ENCODE results near the gene ADAMTS8. TPM values are rescaled to one million over a fixed set of nuclear protein-coding genes. Genes with fewer than 3 reads are reported as not detected.

Gene ADAMTS8
- total and polyA plus RNA-seq, 4 donors = 0.02 to 0.08 (median 0.07) TPM; not detected in 1

GRCh38 chr11:130407978-130408377 is 20.4 kb downstream of the ADAMTS8 start:
- H3K4me1 ChIP-seq (ENCODE audit: control insufficient read depth in 4 of 4, insufficient read depth in 4 of 4, low read length in 3 of 4) = peaks cover 0 to 7% (median 2%) of the 10 kb centered on the region in 4 donors
- no peaks in the 10 kb centered on the region for H3K36me3 ChIP-seq (ENCODE audit: control insufficient read depth in 4 of 4, insufficient read depth in 3 of 4, low read depth in 1 of 4, low read length in 3 of 4)
- H3K9ac ChIP-seq (ENCODE audit: low read depth in 1 of 2, low read length in 2 of 2) = no peak overlapping the region
- no peak overlapping the region for H3K4me3 ChIP-seq (ENCODE audit: low read depth in 1 of 3, low read length in 3 of 3)
- no peak overlapping the region for H3K27ac ChIP-seq (ENCODE audit: low read depth in 1 of 2, low read length in 2 of 2)
- DNase-seq (ENCODE audit: low spot score) = no peak
- H3K27me3 ChIP-seq (ENCODE audit: control insufficient read depth in 4 of 4, insufficient read depth in 4 of 4, low read length in 3 of 4) = peaks cover 0 to 6% (median 0%) of the 10 kb centered on the region in 4 donors
- TF ChIP-seq NR2F2 (IDR thresholded peaks at IDR 0.05) = no peak
- TF ChIP-seq FOXA2 (IDR thresholded peaks at IDR 0.05) = no peak
- no peak for TF ChIP-seq SP1 (IDR thresholded peaks at IDR 0.05)
- TF ChIP-seq, protein P1, sequence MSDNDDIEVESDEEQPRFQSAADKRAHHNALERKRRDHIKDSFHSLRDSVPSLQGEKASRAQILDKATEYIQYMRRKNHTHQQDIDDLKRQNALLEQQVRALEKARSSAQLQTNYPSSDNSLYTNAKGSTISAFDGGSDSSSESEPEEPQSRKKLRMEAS (IDR thresholded peaks at IDR 0.05) = no peak
- TF ChIP-seq TAF1 (conservative IDR thresholded peaks at IDR 0.05) = no peak
- TF ChIP-seq HNF4A (conservative IDR thresholded peaks at IDR 0.05) = no peak
- TF ChIP-seq JUND (IDR thresholded peaks at IDR 0.05) = no peak
- TF ChIP-seq FOXA1 (IDR thresholded peaks at IDR 0.05) = no peak
- no peak for TF ChIP-seq EGR1 (IDR thresholded peaks at IDR 0.05; ENCODE audit: low read depth in 2 of 2)
- no peak for TF ChIP-seq YY1 (IDR thresholded peaks at IDR 0.05)
- TF ChIP-seq, protein P2, sequence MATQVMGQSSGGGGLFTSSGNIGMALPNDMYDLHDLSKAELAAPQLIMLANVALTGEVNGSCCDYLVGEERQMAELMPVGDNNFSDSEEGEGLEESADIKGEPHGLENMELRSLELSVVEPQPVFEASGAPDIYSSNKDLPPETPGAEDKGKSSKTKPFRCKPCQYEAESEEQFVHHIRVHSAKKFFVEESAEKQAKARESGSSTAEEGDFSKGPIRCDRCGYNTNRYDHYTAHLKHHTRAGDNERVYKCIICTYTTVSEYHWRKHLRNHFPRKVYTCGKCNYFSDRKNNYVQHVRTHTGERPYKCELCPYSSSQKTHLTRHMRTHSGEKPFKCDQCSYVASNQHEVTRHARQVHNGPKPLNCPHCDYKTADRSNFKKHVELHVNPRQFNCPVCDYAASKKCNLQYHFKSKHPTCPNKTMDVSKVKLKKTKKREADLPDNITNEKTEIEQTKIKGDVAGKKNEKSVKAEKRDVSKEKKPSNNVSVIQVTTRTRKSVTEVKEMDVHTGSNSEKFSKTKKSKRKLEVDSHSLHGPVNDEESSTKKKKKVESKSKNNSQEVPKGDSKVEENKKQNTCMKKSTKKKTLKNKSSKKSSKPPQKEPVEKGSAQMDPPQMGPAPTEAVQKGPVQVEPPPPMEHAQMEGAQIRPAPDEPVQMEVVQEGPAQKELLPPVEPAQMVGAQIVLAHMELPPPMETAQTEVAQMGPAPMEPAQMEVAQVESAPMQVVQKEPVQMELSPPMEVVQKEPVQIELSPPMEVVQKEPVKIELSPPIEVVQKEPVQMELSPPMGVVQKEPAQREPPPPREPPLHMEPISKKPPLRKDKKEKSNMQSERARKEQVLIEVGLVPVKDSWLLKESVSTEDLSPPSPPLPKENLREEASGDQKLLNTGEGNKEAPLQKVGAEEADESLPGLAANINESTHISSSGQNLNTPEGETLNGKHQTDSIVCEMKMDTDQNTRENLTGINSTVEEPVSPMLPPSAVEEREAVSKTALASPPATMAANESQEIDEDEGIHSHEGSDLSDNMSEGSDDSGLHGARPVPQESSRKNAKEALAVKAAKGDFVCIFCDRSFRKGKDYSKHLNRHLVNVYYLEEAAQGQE (IDR thresholded peaks at IDR 0.05) = no peak
- TF ChIP-seq, protein P3, sequence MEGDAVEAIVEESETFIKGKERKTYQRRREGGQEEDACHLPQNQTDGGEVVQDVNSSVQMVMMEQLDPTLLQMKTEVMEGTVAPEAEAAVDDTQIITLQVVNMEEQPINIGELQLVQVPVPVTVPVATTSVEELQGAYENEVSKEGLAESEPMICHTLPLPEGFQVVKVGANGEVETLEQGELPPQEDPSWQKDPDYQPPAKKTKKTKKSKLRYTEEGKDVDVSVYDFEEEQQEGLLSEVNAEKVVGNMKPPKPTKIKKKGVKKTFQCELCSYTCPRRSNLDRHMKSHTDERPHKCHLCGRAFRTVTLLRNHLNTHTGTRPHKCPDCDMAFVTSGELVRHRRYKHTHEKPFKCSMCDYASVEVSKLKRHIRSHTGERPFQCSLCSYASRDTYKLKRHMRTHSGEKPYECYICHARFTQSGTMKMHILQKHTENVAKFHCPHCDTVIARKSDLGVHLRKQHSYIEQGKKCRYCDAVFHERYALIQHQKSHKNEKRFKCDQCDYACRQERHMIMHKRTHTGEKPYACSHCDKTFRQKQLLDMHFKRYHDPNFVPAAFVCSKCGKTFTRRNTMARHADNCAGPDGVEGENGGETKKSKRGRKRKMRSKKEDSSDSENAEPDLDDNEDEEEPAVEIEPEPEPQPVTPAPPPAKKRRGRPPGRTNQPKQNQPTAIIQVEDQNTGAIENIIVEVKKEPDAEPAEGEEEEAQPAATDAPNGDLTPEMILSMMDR (IDR thresholded peaks at IDR 0.05; ENCODE audit: low read depth, low read length, missing input control) = no peak
- no peak for TF ChIP-seq HNF4G (IDR thresholded peaks at IDR 0.05)
- no peaks in the 10 kb centered on the region for H3K9me3 ChIP-seq (ENCODE audit: control insufficient read depth in 4 of 4, low read length in 3 of 4)
- WGBS = 64% methylated on average over 7 of the region's 7 CpGs

DNA sequence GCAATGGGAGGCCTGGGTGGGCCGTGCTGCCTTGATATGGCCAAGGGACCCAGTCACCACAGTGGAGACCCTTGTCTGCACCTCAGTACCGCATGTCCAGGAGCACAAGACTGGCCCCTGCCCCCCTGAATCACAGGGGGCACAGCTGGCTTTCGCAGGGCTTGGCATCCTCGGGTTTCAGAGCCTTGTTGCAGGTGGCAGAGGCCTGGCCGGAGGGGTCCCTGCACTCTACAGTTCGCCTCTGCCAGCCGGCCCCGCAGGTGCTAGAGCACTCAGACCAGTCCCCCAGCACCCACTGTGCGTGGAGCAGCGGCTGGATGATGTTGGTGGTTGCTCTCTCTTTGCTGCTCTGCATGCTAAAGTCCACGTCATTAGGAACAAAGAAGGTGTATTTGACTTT is 23.0 kb downstream of the ADAMTS8 start:
- Histone ChIP-seq H3K9ac (ENCODE audit: low read depth in 1 of 2, low read length in 2 of 2) (no peak overlapping the region), H3K4me3 (ENCODE audit: low read depth in 1 of 3, low read length in 3 of 3) (no peak overlapping the region), H3K9me3 (ENCODE audit: control insufficient read depth in 4 of 4, low read length in 3 of 4) (no peaks in the 10 kb centered on the region), H3K4me1 (ENCODE audit: control insufficient read depth in 4 of 4, insufficient read depth in 4 of 4, low read length in 3 of 4) (peaks cover 0 to 7% (median 2%) of the 10 kb centered on the region in 4 donors), H3K27ac (ENCODE audit: low read depth in 1 of 2, low read length in 2 of 2) (no peak overlapping the region), H3K36me3 (ENCODE audit: control insufficient read depth in 4 of 4, insufficient read depth in 3 of 4, low read depth in 1 of 4, low read length in 3 of 4) (no peaks in the 10 kb centered on the region), H3K27me3 (ENCODE audit: control insufficient read depth in 4 of 4, insufficient read depth in 4 of 4, low read length in 3 of 4) (peaks cover 0 to 6% (median 0%) of the 10 kb centered on the region in 4 donors)
- TF ChIP-seq HNF4G (IDR thresholded peaks at IDR 0.05) (no peak), TAF1 (conservative IDR thresholded peaks at IDR 0.05) (no peak), FOXA2 (IDR thresholded peaks at IDR 0.05) (no peak), NR2F2 (IDR thresholded peaks at IDR 0.05) (no peak)
- no peak for DNase-seq (ENCODE audit: low spot score)
- 95% methylated on average over 11 of the region's 11 CpGs for WGBS

DNA sequence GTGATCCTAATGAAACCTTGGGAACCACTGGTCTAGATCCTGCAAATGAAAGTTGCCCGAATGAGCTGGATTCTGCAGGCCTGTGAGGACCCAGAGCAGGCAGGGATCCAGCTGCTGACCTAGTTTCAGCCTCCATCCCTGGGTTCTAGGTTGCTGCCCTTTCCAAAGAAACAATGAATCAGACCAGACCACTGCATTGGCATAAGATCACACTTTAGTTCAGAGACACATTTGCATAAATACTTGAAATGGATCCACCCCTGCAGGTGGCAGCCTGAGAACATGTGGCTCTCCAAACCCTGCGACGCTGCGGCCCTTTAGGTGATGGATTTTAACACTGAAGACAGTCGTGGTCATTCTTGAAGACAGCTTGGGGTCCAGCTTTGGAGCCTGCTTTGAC is 23.7 kb downstream of the ADAMTS8 start:
- 94% methylated on average over 5 of the region's 5 CpGs for WGBS
- H3K4me1 ChIP-seq (ENCODE audit: control insufficient read depth in 4 of 4, insufficient read depth in 4 of 4, low read length in 3 of 4) = peaks cover 0 to 7% (median 2%) of the 10 kb centered on the region in 4 donors
- TF ChIP-seq TAF1 (conservative IDR thresholded peaks at IDR 0.05) (no peak), RXRA (IDR thresholded peaks at IDR 0.05) (no peak), JUND (IDR thresholded peaks at IDR 0.05) (no peak), YY1 (IDR thresholded peaks at IDR 0.05) (no peak), ATF3 (IDR thresholded peaks at IDR 0.05) (no peak), SP1 (IDR thresholded peaks at IDR 0.05) (no peak), ZBTB33 (IDR thresholded peaks at IDR 0.05) (no peak)
- TF ChIP-seq, protein P1 (IDR thresholded peaks at IDR 0.05) = no peak
- TF ChIP-seq, protein P2 (IDR thresholded peaks at IDR 0.05) = no peak

More for the DNA sequence above, 23.7 kb downstream of the ADAMTS8 start:
- H3K9me3 ChIP-seq (ENCODE audit: control insufficient read depth in 4 of 4, low read length in 3 of 4) = no peaks in the 10 kb centered on the region
- no peak overlapping the region for H3K9ac ChIP-seq (ENCODE audit: low read depth in 1 of 2, low read length in 2 of 2)
- peaks cover 0 to 4% (median 0%) of the 10 kb centered on the region in 4 donors for H3K27me3 ChIP-seq (ENCODE audit: control insufficient read depth in 4 of 4, insufficient read depth in 4 of 4, low read length in 3 of 4)
- H3K36me3 ChIP-seq (ENCODE audit: control insufficient read depth in 4 of 4, insufficient read depth in 3 of 4, low read depth in 1 of 4, low read length in 3 of 4) = no peaks in the 10 kb centered on the region
- H3K27ac ChIP-seq (ENCODE audit: low read depth in 1 of 2, low read length in 2 of 2) = no peak overlapping the region
- no peak for DNase-seq (ENCODE audit: low spot score)
- no peak overlapping the region for H3K4me3 ChIP-seq (ENCODE audit: low read depth in 1 of 3, low read length in 3 of 3)

Measured in liver (tissue), 9 donors.